Stimulated activated CD8-positive, alpha-beta memory T cell treated with anti-CD3 and anti-CD28 coated beads, Interleukin-12 subunit alpha, Interleukin-12 subunit beta, amount 100 ng/mL, for 4 hours (primary cell): Measurements from ENCODE around the gene MADD.

Source experiments
- DNase-seq: peaks from one replicate; pipeline ENCODE4 v3.0.0-alpha.2; 2020; ENCODE audit warnings: low read depth

MADD gene

DNA sequence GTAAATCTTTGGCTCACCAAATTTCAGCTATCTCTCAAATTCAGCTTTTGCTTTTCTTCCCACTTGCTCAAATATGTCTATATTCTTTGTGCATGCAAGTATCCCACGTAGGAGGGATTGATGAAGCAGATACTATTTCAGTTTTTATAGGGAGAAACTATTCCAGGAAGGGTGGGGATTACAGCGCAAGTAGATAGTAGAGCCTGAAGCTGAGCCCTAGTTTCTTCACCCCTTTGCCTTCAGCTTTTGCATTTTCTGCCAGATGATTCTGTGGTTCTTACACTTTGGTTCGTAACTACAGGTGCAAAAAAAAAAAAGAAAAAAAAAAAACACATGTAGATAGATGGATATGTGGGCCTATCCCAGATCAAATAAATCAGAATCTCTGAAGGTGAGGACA is 18.2 kb upstream of the MADD start:
- no peak for DNase-seq

- no peak for DNase-seq
Observed at GRCh38 chr11:47253660-47254059, 16.3 kb upstream of the MADD start.

GRCh38 chr11:47254386-47254785 is 15.5 kb upstream of the MADD start:
- no peak for DNase-seq

DNA sequence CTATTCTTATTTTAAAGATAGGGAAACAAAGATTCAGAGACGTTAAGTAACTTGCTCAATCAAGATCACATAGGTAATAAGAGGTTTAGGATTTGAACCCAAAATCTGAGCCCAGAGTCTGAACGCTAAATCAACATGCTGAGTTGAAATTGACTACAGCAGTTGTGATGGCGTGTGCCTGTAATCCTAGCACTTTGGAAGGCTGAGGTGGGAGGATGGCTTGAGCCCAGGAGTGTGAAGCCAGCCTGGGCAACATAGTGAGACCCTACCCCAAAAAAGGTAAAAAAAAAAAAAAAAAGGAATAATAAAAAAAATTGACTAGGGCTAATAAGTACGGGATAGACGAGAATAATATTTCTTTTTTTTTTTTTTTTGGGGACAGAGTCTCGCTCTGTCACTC is 13.6 kb upstream of the MADD start:
- DNase-seq: no peak

DNA sequence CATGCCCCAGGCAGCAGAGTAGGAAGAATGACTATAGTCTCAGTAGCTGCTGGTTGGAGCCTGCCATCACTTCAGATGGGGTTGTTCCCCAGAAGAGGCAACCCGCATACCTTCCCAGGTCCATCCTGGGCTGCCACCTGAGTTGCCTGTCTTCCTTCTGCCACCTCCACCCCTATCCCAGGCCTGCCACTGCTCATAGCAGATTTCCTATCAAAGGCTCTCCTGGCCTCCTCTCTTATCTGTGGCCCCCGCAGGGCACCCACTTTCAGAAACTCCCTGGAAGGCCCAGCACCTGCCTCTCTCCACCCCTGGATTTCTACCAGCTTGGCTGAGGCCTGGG is 12.8 kb upstream of the MADD start:
- DNase-seq: no peak

- DNase-seq: no peak
Observed at GRCh38 chr11:47257517-47258316, 12.2 kb upstream of the MADD start, which contains the start of gene NR1H3. Gene NR1H3 (plus strand): TSS chr11:47257996. CDS start chr11:47259217, 1,221 bp downstream.

- DNase-seq: no peak
Observed at GRCh38 chr11:47258317-47258902, 11.5 kb upstream of the MADD start.

- DNase-seq: no peak
Observed at GRCh38 chr11:47259232-47259977, 10.5 kb upstream of the MADD start.

DNA sequence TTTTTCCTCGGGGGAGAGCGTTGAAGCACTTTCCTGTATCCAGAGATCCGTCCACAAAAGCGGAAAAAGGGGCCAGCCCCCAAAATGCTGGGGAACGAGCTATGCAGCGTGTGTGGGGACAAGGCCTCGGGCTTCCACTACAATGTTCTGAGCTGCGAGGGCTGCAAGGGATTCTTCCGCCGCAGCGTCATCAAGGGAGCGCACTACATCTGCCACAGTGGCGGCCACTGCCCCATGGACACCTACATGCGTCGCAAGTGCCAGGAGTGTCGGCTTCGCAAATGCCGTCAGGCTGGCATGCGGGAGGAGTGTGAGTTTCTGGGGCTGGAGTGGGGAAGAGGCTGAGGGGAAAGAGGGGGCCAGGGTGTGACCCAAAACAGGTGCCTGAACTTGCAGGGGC is 9.6 kb upstream of the MADD start:
- no peak for DNase-seq

GRCh38 chr11:47261291-47261800 is 8.6 kb upstream of the MADD start:
- no peak for DNase-seq

GRCh38 chr11:47264119-47264518 is 5.8 kb upstream of the MADD start:
- no peak for DNase-seq

DNA sequence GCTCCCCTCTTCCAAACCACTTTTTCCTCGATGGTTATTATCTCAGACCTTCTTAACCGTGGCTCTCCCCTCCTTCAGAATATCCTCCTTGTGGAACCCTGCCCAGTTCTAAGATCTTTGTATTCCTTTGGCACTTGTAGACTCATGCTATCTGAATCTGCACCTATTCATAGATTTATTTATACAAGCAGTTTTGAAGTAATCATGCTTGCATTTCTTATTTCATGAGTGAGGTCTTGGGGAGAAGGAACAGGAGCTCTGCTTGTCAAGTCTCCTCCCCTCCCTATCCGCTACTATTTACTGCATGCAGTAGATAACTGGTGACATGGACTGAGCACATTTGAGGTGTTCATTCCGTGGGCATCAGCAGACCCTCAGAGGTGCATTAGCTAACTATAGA is 5.4 kb upstream of the MADD start:
- DNase-seq: no peak

- no peak for DNase-seq
Observed at GRCh38 chr11:47267876-47268275, 2.1 kb upstream of the MADD start.

GRCh38 chr11:47268448-47269001 is 1.4 kb upstream of the MADD start:
- DNase-seq: no peak

GRCh38 chr11:47269002-47269828 is 718 bp upstream of the MADD start:
- DNase-seq: peak; percentile 83

GRCh38 chr11:47270331-47271271 is 668 bp downstream of the MADD start:
- DNase-seq: no peak

DNA sequence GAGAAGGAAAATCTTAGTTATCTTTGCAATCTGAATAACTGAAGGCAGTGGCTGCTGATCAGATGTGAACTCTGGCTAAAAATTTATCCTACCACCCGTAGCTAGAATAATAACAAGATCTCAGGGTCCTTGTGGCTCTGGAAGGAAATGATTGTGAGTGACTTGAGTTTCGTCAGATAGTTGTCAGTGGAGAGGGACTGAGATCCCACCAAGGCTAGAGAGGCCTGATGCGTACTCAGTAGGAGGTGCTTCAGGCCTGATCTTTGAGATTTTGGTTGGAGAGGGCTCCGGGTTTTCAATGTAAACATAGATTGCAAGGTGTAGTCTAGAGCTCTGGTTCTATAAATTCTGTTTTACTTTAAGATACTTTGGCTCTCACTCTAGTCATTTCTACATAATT is 1.4 kb downstream of the MADD start:
- DNase-seq: no peak

- no peak for DNase-seq
Observed at GRCh38 chr11:47271961-47272661, 2.2 kb downstream of the MADD start.

GRCh38 chr11:47272706-47273105 is 2.8 kb downstream of the MADD start:
- DNase-seq: no peak
